Measurements from ENCODE around the gene MARF1. TPM values are rescaled to one million over a fixed set of nuclear protein-coding genes. Genes with fewer than 3 reads are reported as not detected.
A peak's percentile ranks its signal among the peaks of the same experiment; 100 is the strongest.

The MARF1 gene
- total and polyA plus RNA-seq, 9 of the 15 experiments (the other 6 are each of a cell fraction or from before 2014, with no cell fraction given), result 4.7 to 33.2 (median 11.7) TPM

DNA sequence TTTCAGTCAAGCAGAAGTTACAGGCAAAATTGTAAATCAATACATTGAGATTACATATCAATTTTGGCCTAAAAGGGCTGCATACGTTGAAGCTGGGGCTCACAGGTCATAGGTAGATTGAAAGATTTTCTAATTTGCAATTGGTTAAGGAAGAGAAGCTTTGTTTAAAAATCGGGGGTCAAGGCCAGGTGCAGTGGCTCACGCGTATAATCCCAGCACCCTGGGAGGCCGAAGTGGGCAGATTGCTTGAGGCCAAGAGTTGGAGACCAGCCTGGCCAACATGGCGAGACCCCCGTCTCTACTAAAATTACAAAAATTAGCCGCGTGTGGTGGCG lies 68.4 kb downstream of the MARF1 start (continued):
- TF ChIP-seq CEBPG (CRISPR knock-in tag; IDR thresholded peaks at IDR 0.05) (no peak), CEBPG (tag; conservative IDR thresholded peaks at IDR 0.05 in 1 of 2, IDR thresholded peaks at IDR 0.05 in 1 of 2) (no peak), SRF (CRISPR knock-in tag; IDR thresholded peaks at IDR 0.05) (no peak), NFRKB (IDR thresholded peaks at IDR 0.05; ENCODE audit: low read depth) (no peak), RBM14 (IDR thresholded peaks at IDR 0.05; ENCODE audit: borderline replicate concordance, insufficient read depth, low read depth, low read length) (no peak), MTA1 (IDR thresholded peaks at IDR 0.05; ENCODE audit: borderline replicate concordance) (0 out of 2 replicates have a peak, but pooled peaks have one; percentile 6)
- TF ChIP-seq, protein P1, sequence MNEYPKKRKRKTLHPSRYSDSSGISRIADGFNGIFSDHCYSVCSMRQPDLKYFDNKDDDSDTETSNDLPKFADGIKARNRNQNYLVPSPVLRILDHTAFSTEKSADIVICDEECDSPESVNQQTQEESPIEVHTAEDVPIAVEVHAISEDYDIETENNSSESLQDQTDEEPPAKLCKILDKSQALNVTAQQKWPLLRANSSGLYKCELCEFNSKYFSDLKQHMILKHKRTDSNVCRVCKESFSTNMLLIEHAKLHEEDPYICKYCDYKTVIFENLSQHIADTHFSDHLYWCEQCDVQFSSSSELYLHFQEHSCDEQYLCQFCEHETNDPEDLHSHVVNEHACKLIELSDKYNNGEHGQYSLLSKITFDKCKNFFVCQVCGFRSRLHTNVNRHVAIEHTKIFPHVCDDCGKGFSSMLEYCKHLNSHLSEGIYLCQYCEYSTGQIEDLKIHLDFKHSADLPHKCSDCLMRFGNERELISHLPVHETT (CRISPR knock-in tag; conservative IDR thresholded peaks at IDR 0.05 in 1 of 2, IDR thresholded peaks at IDR 0.05 in 1 of 2), result no peak; a peak in 1 of 4 replicates
- TF ChIP-seq, protein P2, sequence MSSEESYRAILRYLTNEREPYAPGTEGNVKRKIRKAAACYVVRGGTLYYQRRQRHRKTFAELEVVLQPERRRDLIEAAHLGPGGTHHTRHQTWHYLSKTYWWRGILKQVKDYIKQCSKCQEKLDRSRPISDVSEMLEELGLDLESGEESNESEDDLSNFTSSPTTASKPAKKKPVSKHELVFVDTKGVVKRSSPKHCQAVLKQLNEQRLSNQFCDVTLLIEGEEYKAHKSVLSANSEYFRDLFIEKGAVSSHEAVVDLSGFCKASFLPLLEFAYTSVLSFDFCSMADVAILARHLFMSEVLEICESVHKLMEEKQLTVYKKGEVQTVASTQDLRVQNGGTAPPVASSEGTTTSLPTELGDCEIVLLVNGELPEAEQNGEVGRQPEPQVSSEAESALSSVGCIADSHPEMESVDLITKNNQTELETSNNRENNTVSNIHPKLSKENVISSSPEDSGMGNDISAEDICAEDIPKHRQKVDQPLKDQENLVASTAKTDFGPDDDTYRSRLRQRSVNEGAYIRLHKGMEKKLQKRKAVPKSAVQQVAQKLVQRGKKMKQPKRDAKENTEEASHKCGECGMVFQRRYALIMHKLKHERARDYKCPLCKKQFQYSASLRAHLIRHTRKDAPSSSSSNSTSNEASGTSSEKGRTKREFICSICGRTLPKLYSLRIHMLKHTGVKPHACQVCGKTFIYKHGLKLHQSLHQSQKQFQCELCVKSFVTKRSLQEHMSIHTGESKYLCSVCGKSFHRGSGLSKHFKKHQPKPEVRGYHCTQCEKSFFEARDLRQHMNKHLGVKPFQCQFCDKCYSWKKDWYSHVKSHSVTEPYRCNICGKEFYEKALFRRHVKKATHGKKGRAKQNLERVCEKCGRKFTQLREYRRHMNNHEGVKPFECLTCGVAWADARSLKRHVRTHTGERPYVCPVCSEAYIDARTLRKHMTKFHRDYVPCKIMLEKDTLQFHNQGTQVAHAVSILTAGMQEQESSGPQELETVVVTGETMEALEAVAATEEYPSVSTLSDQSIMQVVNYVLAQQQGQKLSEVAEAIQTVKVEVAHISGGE (CRISPR knock-in tag; IDR thresholded peaks at IDR 0.05), result 0 out of 6 replicates have a peak, but pooled peaks of 1 of the 3 experiments have one; percentile 10
